ENCODE results near the gene EMX2.
"Not testable (repeated sequence)": the region's sequence is repeated elsewhere in the genome, so short reads cannot be mapped to it uniquely, and the experiment has no call there.

The EMX2 gene

GRCh38 chr10:117556356-117556755 lies 13.8 kb downstream of the EMX2 start:
- no peak for DNase-seq (ENCODE audit: low read depth in 2 of 2, low spot score in 1 of 2)

DNA sequence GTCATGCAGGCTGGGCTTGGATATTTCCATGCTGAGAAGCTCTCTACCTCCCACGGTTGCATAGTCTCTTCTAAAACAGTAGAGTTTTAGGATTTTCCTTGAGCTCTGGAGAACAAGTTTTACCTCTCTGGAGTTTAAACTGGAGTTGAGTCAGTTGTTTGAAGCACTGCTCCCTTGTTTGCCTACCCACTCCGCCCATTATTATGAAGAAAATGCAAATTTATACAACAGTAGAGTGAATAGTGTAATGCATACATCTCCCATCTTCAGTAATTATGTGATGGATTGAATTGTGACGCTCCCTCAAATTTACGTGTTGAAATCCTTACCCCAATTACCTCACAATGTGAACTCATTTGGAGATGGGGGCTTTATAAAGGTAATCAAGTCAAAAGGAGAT lies 17.2 kb downstream of the EMX2 start:
- no peak for DNase-seq (ENCODE audit: low read depth in 2 of 2, low spot score in 1 of 2)

GRCh38 chr10:117560942-117561341 lies 18.4 kb downstream of the EMX2 start:
- no peak for DNase-seq (ENCODE audit: low read depth in 2 of 2, low spot score in 1 of 2)

- no peak for DNase-seq (ENCODE audit: low read depth in 2 of 2, low spot score in 1 of 2)
Observed at GRCh38 chr10:117562220-117562619, 19.7 kb downstream of the EMX2 start.

GRCh38 chr10:117562896-117563737 lies 20.6 kb downstream of the EMX2 start:
- DNase-seq (ENCODE audit: low read depth in 2 of 2, low spot score in 1 of 2), result no peak

DNA sequence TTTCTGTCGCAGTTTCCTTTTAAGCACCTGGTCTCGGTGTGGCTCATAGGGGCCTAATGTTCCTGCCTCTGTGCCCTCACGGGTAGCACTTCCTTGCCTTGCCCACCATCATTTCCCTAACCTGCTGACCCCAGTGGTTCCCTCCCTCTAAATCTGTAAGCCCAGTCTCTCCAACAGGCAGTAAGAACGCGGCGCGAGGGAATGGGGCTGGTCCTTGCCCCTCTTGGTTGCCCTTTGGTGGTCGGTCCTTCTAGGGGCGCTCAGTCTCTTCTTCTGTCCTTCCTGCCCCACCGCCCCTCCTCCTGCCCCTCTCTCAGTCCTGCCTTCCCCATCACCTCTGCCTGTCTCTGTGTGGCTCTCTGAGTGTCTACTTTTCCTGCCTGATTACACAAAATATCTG lies 21.2 kb downstream of the EMX2 start:
- DNase-seq (ENCODE audit: low read depth in 2 of 2, low spot score in 1 of 2), result no peak

GRCh38 chr10:117565068-117565467 lies 22.5 kb downstream of the EMX2 start:
- no peak for DNase-seq (ENCODE audit: low read depth in 2 of 2, low spot score in 1 of 2)

GRCh38 chr10:117568334-117568733 lies 25.8 kb downstream of the EMX2 start:
- DNase-seq (ENCODE audit: low read depth in 2 of 2, low spot score in 1 of 2), result no peak

DNA sequence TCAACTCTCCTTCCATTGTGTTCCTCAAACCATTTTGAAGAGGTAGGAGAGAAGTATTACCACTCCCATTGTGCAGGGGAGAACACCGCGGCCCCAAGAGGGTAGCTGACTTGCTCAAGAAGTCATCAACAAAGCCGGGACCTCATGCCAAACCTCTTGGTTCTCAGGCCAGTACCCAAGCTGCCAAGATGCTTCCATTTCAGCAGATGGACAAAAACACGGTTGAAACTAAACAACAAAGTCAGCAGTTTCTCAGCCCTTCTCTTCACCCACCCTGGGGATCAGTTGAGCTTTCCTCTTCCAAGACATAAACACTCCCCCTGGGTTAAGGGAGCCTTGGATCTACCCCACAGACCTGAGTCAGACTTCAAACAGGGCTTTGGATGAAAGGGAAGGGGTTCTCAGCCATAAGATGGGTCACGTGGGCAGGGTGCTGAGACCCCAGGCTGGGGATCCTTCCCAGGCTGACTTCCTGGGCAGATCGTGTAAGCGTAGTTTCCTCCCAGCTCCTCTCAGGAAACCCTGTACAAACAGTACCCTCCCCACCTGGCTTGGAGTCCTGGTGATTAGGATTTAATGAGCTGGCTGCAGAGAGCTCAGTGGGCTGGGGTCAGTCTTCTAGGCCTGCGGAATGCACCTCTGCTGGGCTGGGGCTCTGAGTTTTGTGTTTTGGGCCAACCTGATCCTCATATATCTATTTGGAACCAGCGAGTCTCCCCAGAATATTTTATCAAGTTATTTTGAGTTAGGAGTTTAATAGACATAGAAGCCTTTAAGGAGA lies 27.3 kb downstream of the EMX2 start:
- no peak for DNase-seq (ENCODE audit: low read depth in 2 of 2, low spot score in 1 of 2)

DNA sequence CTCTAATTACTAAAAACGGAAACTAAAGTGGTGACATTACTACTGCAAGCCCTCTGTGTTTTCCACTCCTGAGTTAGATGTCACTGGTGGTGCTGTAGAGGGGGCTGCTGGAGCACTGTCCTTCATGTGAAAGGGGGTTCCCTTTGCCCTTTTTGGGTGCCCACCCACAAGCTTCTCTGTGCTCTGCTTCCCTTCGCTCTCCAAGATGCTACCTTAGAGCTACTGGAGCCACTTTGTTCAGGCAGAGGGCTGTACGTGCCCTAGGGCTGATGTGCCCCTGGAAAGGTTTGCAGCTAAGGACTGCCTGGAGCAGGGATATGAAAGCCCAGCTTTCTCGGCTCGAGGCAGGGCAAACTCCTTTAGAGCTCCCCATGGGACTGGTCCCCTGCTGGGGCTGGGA lies 28.3 kb downstream of the EMX2 start:
- DNase-seq (ENCODE audit: low read depth in 2 of 2, low spot score in 1 of 2), result no peak

GRCh38 chr10:117574498-117575146 lies 32.1 kb downstream of the EMX2 start:
- no peak for DNase-seq (ENCODE audit: low read depth in 2 of 2, low spot score in 1 of 2)

- DNase-seq (ENCODE audit: low read depth in 2 of 2, low spot score in 1 of 2), result no peak
Observed at GRCh38 chr10:117578490-117578889, 35.9 kb downstream of the EMX2 start.

DNA sequence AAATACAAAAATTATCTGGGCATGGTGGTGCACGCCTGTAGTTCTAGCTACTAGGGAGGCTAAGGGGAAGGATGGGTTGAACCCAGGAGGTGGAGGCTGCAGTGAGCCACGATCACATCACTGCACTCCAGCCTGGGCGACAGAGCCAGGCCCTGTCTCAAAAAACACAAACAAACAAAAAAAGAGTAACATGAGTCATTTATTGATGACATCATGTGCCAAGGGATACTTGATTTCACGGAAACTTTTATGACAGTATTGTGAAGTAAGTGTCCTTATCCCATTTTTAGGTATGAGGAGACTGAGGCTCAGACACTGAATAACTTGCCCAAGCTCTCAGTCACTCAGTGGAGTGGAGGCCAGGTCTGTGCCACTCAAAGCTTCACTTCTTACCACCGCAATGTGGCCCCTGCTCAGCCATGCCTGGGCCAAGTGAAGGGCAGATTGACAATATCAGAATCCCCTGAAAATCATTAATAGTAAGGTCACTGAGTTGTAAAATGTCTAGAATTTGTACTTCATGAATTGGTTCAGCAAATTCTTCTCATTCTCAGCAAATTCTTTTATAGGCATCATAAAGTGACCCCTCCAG lies 36.5 kb downstream of the EMX2 start:
- no peak for DNase-seq (ENCODE audit: low read depth in 2 of 2, low spot score in 1 of 2)

DNA sequence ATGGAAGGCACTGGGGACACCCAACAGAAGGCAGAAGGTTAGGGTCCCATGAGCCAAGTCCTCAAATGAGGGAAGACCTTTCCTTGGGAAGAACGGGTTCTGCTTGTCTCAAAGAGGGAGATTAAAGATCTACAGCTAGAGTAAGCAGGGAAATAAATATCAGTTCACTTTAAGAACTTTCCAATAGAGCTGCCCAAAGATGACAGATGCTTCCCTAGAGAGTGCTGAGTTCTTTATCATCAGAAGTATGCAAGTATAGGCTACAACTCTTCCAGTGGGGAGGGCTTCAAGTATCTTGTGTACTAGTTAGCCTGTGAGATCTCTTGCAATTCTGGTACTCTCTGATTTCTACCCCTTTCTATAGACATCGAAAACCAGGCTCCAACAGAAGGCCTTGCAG lies 39.4 kb downstream of the EMX2 start:
- no peak for DNase-seq (ENCODE audit: low read depth in 2 of 2, low spot score in 1 of 2)

GRCh38 chr10:117584831-117585230 lies 42.3 kb downstream of the EMX2 start:
- DNase-seq (ENCODE audit: low read depth in 2 of 2, low spot score in 1 of 2), result not testable (repeated sequence)

GRCh38 chr10:117587036-117587435 lies 44.5 kb downstream of the EMX2 start:
- no peak for DNase-seq (ENCODE audit: low read depth in 2 of 2, low spot score in 1 of 2)

DNA sequence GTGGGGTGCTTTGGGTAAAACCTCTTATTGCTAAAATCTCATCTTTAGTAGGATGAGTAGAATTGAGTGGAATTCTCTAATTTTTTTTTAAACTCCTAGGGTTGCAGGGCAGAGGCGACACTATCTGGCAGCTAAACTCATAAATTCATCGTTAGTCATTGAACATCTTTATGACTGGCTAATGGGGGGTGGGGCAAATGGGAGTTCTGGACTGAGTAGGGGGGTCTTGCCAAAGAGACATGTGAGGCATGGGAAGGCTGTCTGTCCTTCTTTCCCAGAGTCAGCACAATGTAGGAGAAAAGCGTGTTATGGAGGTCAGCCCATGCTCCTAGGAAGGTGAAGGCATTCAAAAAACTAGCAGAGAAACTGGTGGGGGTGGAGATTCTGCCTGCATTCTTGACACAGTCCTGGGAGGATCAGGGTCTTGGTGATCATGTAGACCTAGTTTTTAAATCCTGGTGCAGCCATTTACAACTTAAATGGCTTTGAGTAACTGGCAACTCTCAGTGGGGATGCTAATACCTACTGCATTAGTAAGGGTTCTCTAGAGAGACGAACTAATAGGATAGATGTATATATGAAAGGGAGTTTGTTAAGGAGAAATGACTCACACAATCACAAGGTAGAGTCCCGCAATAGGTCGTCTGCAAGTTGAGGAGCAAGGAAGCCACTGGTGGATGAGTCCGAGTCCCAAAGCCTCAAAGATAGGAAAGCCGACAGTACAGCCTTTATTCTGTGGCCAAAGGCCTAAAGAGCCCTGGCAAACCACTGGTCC lies 47.7 kb downstream of the EMX2 start:
- DNase-seq (ENCODE audit: low read depth in 2 of 2, low spot score in 1 of 2), result no peak

DNA sequence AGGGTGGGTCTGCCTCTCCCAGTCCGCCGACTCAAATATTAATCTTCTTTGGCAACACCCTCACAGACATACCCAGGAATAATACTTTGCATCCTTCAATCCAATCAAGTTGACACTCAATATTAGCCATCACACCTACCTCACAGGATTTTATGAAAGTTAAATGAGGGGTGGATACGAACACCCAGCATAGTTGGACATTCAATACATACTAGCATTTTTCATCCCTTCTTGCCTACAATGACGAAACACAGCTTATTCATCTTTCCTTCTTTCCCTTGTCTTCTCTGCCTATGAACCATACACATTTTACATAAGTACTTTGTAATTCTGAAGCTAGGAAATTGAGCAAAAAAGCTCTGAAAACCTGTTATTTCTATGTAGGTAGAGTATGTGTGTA lies 48.5 kb downstream of the EMX2 start:
- no peak for DNase-seq (ENCODE audit: low read depth in 2 of 2, low spot score in 1 of 2)

DNA sequence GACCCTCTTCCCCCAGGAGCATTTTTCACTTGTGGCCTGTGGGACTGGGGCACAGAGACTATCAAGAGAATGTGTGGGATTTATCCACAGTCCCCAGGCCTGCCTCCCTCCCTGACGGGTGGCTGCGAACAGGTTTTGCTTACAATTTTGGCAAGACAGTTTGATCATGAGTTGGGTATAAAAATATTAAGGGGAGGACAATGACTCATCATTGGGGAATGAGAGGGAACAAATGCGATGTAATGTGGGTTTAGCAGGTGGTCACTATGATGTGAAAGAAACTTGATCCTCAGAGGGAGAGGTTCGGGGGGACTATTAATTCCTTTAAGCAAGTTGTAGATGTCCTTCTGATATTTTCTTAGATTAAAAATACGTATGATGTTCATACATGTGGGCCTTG lies 52.2 kb downstream of the EMX2 start:
- DNase-seq (ENCODE audit: low read depth in 2 of 2, low spot score in 1 of 2), result no peak

GRCh38 chr10:117596706-117597105 lies 54.2 kb downstream of the EMX2 start:
- no peak for DNase-seq (ENCODE audit: low read depth in 2 of 2, low spot score in 1 of 2)

DNA sequence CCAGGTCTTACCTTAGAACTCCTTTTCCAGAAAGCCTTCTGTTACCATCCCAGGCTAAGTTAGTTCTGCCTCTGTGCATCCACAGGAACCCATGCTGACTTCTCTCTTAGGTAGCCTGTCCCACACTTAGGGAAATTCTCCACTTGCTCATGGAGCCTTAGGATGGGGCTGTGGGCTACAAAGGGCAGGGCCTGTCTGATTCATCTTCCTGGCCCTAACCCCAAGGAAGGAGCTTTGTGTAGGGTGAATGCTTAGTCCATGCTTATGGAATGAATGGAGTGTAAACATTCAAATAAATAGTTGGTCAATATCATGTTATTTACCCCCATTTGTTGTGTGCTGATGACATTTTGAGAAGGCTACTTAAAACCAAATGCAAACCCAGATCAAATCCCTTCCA lies 54.7 kb downstream of the EMX2 start:
- no peak for DNase-seq (ENCODE audit: low read depth in 2 of 2, low spot score in 1 of 2)
